HG03558 (cell line): ENCODE results near the gene HAUS7.
"Not testable (repeated sequence)": the region's sequence is repeated elsewhere in the genome, so short reads cannot be mapped to it uniquely, and the experiment has no call there.

ENCODE experiments used
- ATAC-seq: cut with Tn5 transposase; IDR thresholded peaks from one replicate; pipeline ENCODE4 v1.9.1; 2021; ENCODE audit warnings: moderate number of reproducible peaks; ENCODE audit not compliant: unreplicated experiment; ENCODE audit errors: extremely low read depth

Gene HAUS7

GRCh38 chrX:153412746-153413720 is 57.3 kb downstream of the HAUS7 start:
- ATAC-seq: no peak

- ATAC-seq: no peak
Observed at GRCh38 chrX:153411988-153412574, 58.3 kb downstream of the HAUS7 start.

DNA sequence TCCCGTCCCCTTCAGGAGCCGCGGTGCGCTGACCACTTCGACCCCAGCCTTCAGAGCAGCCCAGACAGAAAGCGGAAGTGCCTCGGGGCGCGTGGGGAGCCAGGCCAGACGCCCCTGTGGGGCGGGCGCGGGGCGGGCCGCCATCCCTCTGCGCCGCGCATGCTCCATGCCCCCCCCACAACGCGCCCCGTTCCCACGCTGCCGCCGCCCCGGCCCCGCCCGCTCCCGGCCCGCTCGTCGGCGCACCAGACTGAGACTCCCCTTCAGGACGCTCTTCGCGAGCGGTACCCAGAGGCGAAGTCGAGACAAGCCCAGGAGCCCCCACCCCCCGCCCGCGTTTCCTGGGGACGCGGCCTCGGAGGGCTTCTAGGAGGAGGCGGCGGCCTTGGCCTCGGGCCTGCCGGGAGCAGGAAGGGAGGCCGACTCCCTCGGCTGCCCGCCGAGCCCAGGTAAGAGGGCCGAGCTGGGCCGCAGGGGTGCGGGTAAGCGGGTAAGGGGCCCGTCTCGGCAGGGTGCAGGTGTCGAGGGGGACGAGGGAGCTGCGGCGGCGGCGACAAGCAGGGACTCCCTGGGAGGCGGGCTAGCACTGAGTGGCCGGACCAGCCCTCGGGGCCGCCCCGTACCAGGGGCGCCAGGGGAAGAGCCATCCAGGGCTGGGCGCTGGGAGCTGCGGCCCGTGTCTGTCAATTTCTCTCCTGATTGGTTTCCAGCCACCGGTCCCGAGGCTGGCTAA is 59.0 kb downstream of the HAUS7 start, which contains the start of gene ZFP92:
Gene ZFP92 (plus strand): TSS at position 218 of the 733 bp plus-strand sequence. CDS start 6,851 bp downstream, outside the sequence.
- ATAC-seq: no peak

- ATAC-seq: no peak
Observed at GRCh38 chrX:153410888-153411254, 59.5 kb downstream of the HAUS7 start.

DNA sequence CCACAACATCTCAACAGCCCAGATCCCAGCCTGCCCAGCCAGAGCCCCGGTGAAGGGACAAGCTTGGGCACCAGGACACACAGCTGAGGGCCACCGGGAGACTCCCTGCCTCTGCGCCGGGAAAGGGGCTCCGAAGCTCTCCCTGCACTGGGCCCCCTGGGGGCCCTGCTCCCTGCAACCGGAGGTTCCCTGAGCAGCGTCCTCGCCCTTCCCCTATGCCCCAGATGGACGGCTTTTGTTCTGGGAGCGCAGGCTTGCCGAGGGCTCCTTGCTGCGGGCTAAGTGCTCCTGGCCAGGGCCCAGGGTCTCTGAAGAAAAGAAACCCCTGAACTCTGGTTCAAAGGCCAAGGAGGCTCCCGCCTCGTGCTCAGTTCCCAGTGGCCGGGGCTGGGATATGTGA is 60.0 kb downstream of the HAUS7 start:
- ATAC-seq: no peak

- ATAC-seq: no peak
Observed at GRCh38 chrX:153409414-153410101, 60.8 kb downstream of the HAUS7 start.

GRCh38 chrX:153408871-153409351 is 61.5 kb downstream of the HAUS7 start:
- no peak for ATAC-seq

- no peak for ATAC-seq
Observed at GRCh38 chrX:153408221-153408721, 62.1 kb downstream of the HAUS7 start.

GRCh38 chrX:153407736-153408135 is 62.6 kb downstream of the HAUS7 start:
- ATAC-seq: no peak

GRCh38 chrX:153406903-153407302 is 63.5 kb downstream of the HAUS7 start:
- no peak for ATAC-seq

- ATAC-seq: no peak
Observed at GRCh38 chrX:153406011-153406410, 64.4 kb downstream of the HAUS7 start.

- ATAC-seq: no peak
Observed at GRCh38 chrX:153405426-153405825, 65.0 kb downstream of the HAUS7 start.

- ATAC-seq: not testable (repeated sequence)
Observed at GRCh38 chrX:153404333-153404732, 66.0 kb downstream of the HAUS7 start.

- no peak for ATAC-seq
Observed at GRCh38 chrX:153401133-153401764, 69.1 kb downstream of the HAUS7 start, which contains the start of gene PNMA6E. Gene PNMA6E, minus strand, starts transcription at chrX:153401350. Its CDS starts 2,501 bp downstream, at chrX:153398849.

- ATAC-seq: no peak
Observed at GRCh38 chrX:153400146-153401132, 69.9 kb downstream of the HAUS7 start.

DNA sequence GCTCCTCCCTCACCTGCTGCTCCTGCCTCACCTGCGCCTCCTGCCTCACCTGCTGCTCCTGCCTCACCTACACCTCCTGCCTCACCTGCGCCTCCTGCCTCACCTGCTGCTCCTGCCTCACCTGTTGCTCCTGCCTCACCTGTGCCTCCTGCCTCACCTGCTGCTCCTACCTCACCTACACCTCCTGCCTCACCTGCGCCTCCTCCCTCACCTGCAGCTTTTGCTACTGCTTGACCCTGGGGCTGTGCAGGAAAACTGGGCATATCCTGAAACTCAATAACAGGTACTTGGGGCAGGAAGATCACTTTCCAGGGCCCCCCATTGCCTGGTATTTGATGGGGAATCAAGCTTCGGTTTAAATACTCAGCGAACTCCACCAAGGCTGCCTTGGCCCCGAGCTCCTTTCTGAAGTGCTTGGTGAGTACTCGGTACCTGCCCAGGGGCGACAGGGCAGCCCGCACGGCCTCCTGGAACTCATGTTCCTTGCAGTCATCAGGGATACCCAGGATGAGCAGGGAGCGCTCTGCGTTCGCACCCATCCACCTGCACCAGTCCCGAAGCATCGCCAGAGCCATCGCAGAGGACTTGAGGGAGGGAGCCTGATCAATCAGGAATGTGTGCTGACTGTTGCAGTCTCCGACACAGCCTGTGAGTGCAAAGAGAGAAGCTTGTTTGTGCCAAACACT is 72.0 kb downstream of the HAUS7 start:
- ATAC-seq: no peak
